Retinal pigment epithelial cell (primary cell): ENCODE measurements around the gene ZNF143.
A peak's percentile ranks its signal among the peaks of the same experiment; 100 is the strongest.

Experiments used
- DNase-seq: peaks from one replicate; pipeline ENCODE4 v3.0.0-alpha.2; 2010; ENCODE audit warnings: low read depth
- H3K4me3 ChIP-seq: 2 replicates; pipeline ENCODE4 v1.5.1; 2011; ENCODE audit warnings: mild to moderate bottlenecking, low read length, control low read depth, moderate library complexity
- CTCF ChIP-seq: conservative IDR thresholded peaks from 2 replicates; pipeline ENCODE4 v1.5.1; 2011; ENCODE audit warnings: low read depth, low read length, control low read depth, inconsistent platforms

Gene ZNF143

GRCh38 chr11:9459667-9460321 lies 1.0 kb upstream of the ZNF143 start:
- H3K4me3 ChIP-seq, result peak overlapping the region; percentile 98
- DNase-seq, result peak; percentile 26
- no peak for TF ChIP-seq CTCF

GRCh38 chr11:9461063-9461759 lies 399 bp downstream of the ZNF143 start:
- TF ChIP-seq CTCF, result no peak
- DNase-seq, result peak; percentile 62
- H3K4me3 ChIP-seq, result peak overlapping the region; percentile 52

- TF ChIP-seq CTCF, result no peak
- peak overlapping the region; percentile 52 for H3K4me3 ChIP-seq
- DNase-seq, result no peak
Measured at GRCh38 chr11:9461760-9462134, 935 bp downstream of the ZNF143 start.

- TF ChIP-seq CTCF, result no peak
- DNase-seq, result no peak
- H3K4me3 ChIP-seq, result peak overlapping the region; percentile 52
Measured at GRCh38 chr11:9462172-9462799, 1.5 kb downstream of the ZNF143 start.

GRCh38 chr11:9462806-9463537 lies 2.2 kb downstream of the ZNF143 start:
- no peak for TF ChIP-seq CTCF
- H3K4me3 ChIP-seq, result no peak overlapping the region
- DNase-seq, result no peak

- no peak for DNase-seq
- no peak overlapping the region for H3K4me3 ChIP-seq
- no peak for TF ChIP-seq CTCF
Measured at GRCh38 chr11:9470765-9471164, 10.0 kb downstream of the ZNF143 start.
